Osteocyte (in vitro differentiated cells): ENCODE results near the gene TBCK. TPM values are rescaled to one million over a fixed set of nuclear protein-coding genes. Genes with fewer than 3 reads are reported as not detected.

ENCODE experiments used
- DNase-seq: peaks from one replicate; pipeline ENCODE4 v3.0.0; 2021; ENCODE audit warnings: mixed read lengths; ENCODE audit not compliant: unreplicated experiment; ENCODE audit errors: extremely low spot score
- H3K27ac Mint-ChIP-seq: one replicate; pipeline ENCODE4 v1.8.0; 2021; ENCODE audit warnings: mild to moderate bottlenecking, mixed read lengths; ENCODE audit not compliant: unreplicated experiment
- H3K27me3 Mint-ChIP-seq: one replicate; pipeline ENCODE4 v1.8.0; 2021; ENCODE audit warnings: mixed read lengths; ENCODE audit not compliant: unreplicated experiment
- H3K36me3 Mint-ChIP-seq: one replicate; pipeline ENCODE4 v1.8.0; 2021; ENCODE audit warnings: mixed read lengths; ENCODE audit not compliant: unreplicated experiment
- H3K4me1 Mint-ChIP-seq: one replicate; pipeline ENCODE4 v1.8.0; 2021; ENCODE audit warnings: mixed read lengths; ENCODE audit not compliant: unreplicated experiment
- H3K4me3 Mint-ChIP-seq: one replicate; pipeline ENCODE4 v1.8.0; 2021; ENCODE audit warnings: mild to moderate bottlenecking, moderate library complexity, mixed read lengths; ENCODE audit not compliant: unreplicated experiment
- H3K9me3 Mint-ChIP-seq: one replicate; pipeline ENCODE4 v1.8.0; 2021; ENCODE audit warnings: mixed read lengths; ENCODE audit not compliant: unreplicated experiment
- CTCF ChIP-seq: fragments of 200-600 bp; sonication (generic); IDR thresholded peaks from 2 replicates; pipeline ENCODE4 v1.5.0; 2021; ENCODE audit warnings: antibody characterized with exemption, mild to moderate bottlenecking, moderate library complexity
- total RNA-seq: library from RNA; stranded (reverse); gene quantifications from 2 replicates; pipeline ENCODE4 v1.2.1, GENCODE V29; 2021

Gene TBCK
- total RNA-seq, 1 donor from 2014 or later = 49.9 TPM

- Mint-ChIP-seq H3K9me3 (no peaks in the 10 kb centered on the region), H3K27me3 (peaks cover 35% of the 10 kb centered on the region), H3K27ac (no peak overlapping the region), H3K36me3 (no peaks in the 10 kb centered on the region), H3K4me1 (no peaks in the 10 kb centered on the region), H3K4me3 (no peak overlapping the region)
- no peak for DNase-seq
- no peak for TF ChIP-seq CTCF
Measured at GRCh38 chr4:105996845-105997244, 319.2 kb downstream of the TBCK start.

GRCh38 chr4:105994841-105995501 lies 321.0 kb downstream of the TBCK start:
- DNase-seq = no peak
- H3K36me3 Mint-ChIP-seq = no peaks in the 10 kb centered on the region
- no peak for TF ChIP-seq CTCF
- no peak overlapping the region for H3K4me3 Mint-ChIP-seq
- H3K9me3 Mint-ChIP-seq = no peaks in the 10 kb centered on the region
- no peak overlapping the region for H3K27ac Mint-ChIP-seq
- H3K4me1 Mint-ChIP-seq = peaks cover 2% of the 10 kb centered on the region
- H3K27me3 Mint-ChIP-seq = peaks cover 22% of the 10 kb centered on the region

- no peak for DNase-seq
- H3K4me3 Mint-ChIP-seq = no peak overlapping the region
- TF ChIP-seq CTCF = no peak
- peaks cover 2% of the 10 kb centered on the region for H3K4me1 Mint-ChIP-seq
- no peaks in the 10 kb centered on the region for H3K9me3 Mint-ChIP-seq
- no peak overlapping the region for H3K27ac Mint-ChIP-seq
- no peaks in the 10 kb centered on the region for H3K36me3 Mint-ChIP-seq
- H3K27me3 Mint-ChIP-seq = peaks cover 16% of the 10 kb centered on the region
Measured at GRCh38 chr4:105994061-105994460, 321.9 kb downstream of the TBCK start.

- Mint-ChIP-seq H3K4me3 (no peak overlapping the region), H3K36me3 (no peaks in the 10 kb centered on the region), H3K27ac (no peak overlapping the region), H3K27me3 (peaks cover 12% of the 10 kb centered on the region), H3K9me3 (peaks cover 3% of the 10 kb centered on the region), H3K4me1 (peaks cover 2% of the 10 kb centered on the region)
- no peak for TF ChIP-seq CTCF
- DNase-seq = no peak
Measured at GRCh38 chr4:105992641-105993305, 323.2 kb downstream of the TBCK start.

GRCh38 chr4:105991726-105992125 lies 324.3 kb downstream of the TBCK start:
- Mint-ChIP-seq H3K36me3 (no peaks in the 10 kb centered on the region), H3K4me3 (no peak overlapping the region), H3K27ac (no peak overlapping the region), H3K9me3 (peaks cover 3% of the 10 kb centered on the region), H3K4me1 (peaks cover 2% of the 10 kb centered on the region), H3K27me3 (peaks cover 8% of the 10 kb centered on the region)
- no peak for TF ChIP-seq CTCF
- no peak for DNase-seq
